Stomach smooth muscle (tissue), 2 donors: ENCODE results near the gene VTI1A.

Experiments used
- H3K27ac ChIP-seq: one replicate; pipeline ENCODE4 v1.7.0; 2013; ENCODE audit warnings: mild to moderate bottlenecking, low read length, inconsistent platforms
- H3K27me3 ChIP-seq, 2 donors: one replicate each; pipeline ENCODE4 v1.7.0; 2013; ENCODE audit warnings: low read length in 2 of 2; ENCODE audit not compliant: insufficient read depth in 2 of 2, control insufficient read depth in 1 of 2
- H3K36me3 ChIP-seq, 2 donors: one replicate each; pipeline ENCODE4 v1.7.0; 2013; ENCODE audit warnings: low read length in 2 of 2; ENCODE audit not compliant: control insufficient read depth in 2 of 2, insufficient read depth in 2 of 2
- H3K4me1 ChIP-seq: one replicate; pipeline ENCODE4 v1.7.0; 2013; ENCODE audit warnings: low read length; ENCODE audit not compliant: control insufficient read depth, insufficient read depth
- H3K4me3 ChIP-seq, 2 donors: one replicate each; pipeline ENCODE4 v1.7.0; 2013; ENCODE audit warnings: low read length in 2 of 2
- H3K9ac ChIP-seq, 2 donors: one replicate each; pipeline ENCODE4 v1.7.0; 2013; ENCODE audit warnings: low read length in 2 of 2, mild to moderate bottlenecking in 1 of 2
- H3K9me3 ChIP-seq, 2 donors: one replicate each; pipeline ENCODE4 v1.7.0; 2013; ENCODE audit warnings: low read length in 2 of 2; ENCODE audit not compliant: control insufficient read depth in 2 of 2
- donor health status: healthy.
- donor health status: Pancreatic carcinoma.

The VTI1A gene

DNA sequence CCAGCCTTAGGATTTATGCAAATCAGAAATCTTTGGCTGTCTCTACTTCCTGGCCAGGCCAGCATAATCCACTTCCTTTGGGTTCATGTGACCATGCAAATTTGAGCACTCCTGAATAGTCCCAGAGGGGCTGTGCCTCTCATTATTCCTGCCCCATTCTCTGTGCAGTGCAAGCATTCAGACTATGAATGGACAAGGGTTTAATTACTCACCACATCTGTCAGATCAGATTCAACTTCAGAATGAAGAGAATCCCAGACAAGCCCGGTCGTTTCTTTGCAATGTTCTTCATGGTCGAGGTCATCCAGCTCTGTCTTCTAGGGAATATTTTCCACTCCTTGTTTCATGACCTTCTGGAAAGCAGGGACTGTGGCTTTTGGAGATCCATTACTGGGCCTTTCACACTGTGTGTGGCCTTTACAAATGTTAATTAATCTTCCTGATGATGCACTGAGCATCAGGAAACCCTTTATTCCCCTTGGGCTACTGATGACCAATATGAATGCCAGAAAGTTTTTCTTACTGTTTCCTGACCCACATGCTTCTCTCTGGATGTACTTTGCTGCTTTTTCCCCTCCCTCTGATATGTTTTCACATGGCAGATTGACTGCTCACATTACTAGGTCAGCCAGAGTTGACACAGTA lies 285.4 kb downstream of the VTI1A start:
- peaks cover 5% of the 10 kb centered on the region for H3K4me1 ChIP-seq
- H3K9me3 ChIP-seq: no peaks in the 10 kb centered on the region
- no peak overlapping the region for H3K27ac ChIP-seq
- no peaks in the 10 kb centered on the region for H3K27me3 ChIP-seq
- H3K4me3 ChIP-seq: no peak overlapping the region
- H3K9ac ChIP-seq: no peak overlapping the region
- H3K36me3 ChIP-seq: no peaks in the 10 kb centered on the region

DNA sequence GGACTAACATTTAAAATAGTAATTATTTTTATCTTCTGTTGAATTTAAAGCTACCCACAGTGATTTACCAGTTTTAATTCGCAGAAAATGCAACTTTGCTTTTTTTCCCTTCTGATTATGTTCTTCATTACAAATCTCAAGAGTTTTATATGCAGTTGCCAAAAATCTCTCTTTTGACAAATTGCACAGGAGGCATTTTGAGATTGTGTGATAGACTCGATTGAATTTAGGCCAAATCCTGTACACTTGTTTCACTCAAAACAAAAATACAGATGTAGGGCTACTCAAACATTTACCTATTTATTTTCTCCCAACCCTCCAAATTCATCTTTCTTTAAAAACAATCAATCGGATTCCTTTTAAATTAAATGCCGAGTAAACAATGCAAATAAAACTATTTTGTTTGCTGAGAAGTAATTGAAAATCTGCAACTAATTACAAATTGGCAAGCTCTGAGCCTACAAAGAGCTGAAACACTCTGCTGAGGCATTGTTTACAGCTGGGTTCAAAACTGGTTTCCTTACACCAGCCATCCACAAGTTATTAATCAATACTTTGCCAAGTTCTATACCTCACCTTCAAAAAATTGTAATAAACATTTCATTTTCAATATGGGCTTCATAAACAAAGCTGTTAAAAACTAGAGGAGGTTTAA lies 288.2 kb downstream of the VTI1A start:
- Histone ChIP-seq H3K27me3 (no peaks in the 10 kb centered on the region), H3K36me3 (no peaks in the 10 kb centered on the region), H3K27ac (no peak overlapping the region), H3K4me3 (no peak overlapping the region), H3K4me1 (peaks cover 15% of the 10 kb centered on the region), H3K9me3 (no peaks in the 10 kb centered on the region), H3K9ac (no peak overlapping the region)

DNA sequence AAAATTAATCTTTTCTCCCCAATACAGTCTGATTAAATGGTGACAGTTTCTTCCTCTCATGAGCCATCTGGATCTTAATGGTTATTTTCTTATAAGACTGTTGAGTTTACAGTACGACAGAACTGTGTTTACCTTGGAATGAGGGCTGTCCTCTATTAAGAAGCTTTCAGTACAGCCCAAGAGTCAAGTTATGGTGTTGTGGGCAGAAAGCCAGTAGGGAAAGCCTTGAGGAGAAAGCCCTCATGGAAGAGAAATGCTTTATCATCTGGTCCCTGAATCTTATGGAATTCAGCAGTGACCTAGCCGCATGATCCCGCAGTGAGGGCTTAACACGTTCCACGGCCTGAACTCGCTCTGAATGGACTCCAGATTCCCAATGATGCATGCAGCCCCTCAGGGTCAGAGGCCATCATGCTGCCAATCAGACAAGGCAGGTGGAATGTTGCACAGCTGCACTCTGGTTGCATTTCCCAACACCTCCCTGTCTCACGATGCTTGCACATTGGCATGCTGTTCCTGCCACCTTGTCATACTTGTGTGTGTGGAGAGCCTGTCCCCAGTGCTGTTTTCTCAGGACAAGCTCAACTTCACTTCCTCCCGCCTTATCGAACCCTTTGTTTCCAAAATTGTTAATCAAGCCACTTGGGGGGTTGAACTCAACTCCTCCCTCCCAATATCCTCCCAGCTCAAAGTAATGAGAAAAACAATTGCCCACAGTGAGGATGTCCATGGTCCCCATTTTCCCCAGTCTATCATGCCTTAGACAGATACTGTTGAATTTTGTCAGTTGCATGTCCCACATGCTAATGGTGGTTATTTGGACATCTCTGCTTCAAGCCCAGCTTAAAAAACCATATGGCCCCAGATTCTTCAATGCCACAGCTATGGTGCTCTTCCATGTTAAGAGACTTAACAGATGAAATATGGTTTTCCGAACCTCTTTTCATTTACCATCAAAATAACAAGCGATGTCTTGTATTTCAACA lies 291.9 kb downstream of the VTI1A start:
- H3K27ac ChIP-seq: no peak overlapping the region
- H3K9ac ChIP-seq: no peak overlapping the region
- H3K27me3 ChIP-seq: no peaks in the 10 kb centered on the region
- no peak overlapping the region for H3K4me3 ChIP-seq
- no peaks in the 10 kb centered on the region for H3K9me3 ChIP-seq
- H3K4me1 ChIP-seq: peaks cover 10% of the 10 kb centered on the region
- no peaks in the 10 kb centered on the region for H3K36me3 ChIP-seq

DNA sequence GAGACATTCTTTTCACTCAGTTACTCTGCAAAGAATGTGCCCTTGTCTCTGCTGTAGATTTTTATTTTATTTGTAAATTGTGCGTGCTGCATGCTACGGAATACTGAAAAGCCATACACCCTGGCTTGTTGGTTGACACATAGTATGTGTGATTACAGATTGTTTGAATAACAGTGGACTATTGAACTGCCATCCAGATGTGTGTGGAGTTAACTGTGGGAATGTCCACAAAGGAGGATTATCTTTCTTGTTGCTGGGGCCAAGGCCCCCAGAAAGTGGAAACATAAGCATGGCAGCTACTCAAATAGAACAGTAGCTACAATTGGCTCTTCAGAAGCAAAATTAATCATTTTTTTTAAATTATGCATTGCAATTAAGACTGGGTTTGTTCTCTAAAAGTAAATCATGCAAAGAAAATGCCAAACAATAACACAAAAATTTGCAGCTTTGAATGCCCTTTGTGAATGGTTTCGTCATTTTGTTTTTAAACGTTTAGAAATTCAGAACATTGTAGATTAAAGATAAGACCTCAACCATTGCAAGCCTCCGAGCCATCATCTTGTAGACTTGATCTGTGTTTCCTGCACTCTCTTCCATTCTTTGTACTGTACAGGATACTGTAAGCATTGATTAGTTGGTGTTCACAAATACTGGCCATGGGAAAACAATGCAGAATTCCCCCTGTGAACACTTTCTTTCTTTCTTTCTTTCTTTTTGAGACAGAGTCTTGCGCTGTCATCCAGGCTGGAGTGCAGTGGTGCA lies 292.8 kb downstream of the VTI1A start:
- H3K27ac ChIP-seq: no peak overlapping the region
- no peak overlapping the region for H3K4me3 ChIP-seq
- peaks cover 10% of the 10 kb centered on the region for H3K4me1 ChIP-seq

DNA sequence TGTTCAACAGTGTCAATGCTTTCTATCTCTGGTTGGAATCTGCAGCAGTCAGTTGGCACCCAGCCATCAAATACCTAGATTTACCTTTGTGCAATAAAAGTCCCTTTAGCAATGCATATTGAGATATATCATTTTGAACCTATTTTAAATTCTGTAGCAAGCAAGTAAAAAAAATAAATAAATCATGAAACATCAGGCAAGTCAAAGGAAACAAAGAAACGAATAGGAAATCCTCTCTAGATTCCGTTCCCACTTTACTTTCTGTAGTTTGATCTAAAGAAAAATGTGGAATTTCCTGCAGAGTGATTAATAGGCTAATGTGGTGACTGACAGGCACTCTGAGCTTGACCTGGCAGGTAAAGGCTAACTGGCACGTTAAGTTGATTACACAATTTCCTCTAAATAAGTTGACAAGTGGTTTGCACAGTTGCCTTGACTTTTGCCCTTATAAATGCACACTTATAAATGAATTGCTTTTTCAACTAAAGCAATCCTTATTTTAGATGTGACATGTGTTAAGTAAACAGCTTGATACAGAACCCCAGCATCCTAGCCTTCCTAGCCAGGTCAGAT lies 294.9 kb downstream of the VTI1A start:
- H3K27ac ChIP-seq: no peak overlapping the region
- H3K9me3 ChIP-seq: no peaks in the 10 kb centered on the region
- H3K4me3 ChIP-seq: no peak overlapping the region
- no peak overlapping the region for H3K9ac ChIP-seq
- peaks cover 0 to 2% of the 10 kb centered on the region in 2 donors for H3K36me3 ChIP-seq
- H3K4me1 ChIP-seq: peaks cover 10% of the 10 kb centered on the region
- H3K27me3 ChIP-seq: no peaks in the 10 kb centered on the region

More for the DNA sequence above, 292.8 kb downstream of the VTI1A start:
- Histone ChIP-seq H3K9me3 (no peaks in the 10 kb centered on the region), H3K9ac (no peak overlapping the region), H3K36me3 (no peaks in the 10 kb centered on the region), H3K27me3 (no peaks in the 10 kb centered on the region)

DNA sequence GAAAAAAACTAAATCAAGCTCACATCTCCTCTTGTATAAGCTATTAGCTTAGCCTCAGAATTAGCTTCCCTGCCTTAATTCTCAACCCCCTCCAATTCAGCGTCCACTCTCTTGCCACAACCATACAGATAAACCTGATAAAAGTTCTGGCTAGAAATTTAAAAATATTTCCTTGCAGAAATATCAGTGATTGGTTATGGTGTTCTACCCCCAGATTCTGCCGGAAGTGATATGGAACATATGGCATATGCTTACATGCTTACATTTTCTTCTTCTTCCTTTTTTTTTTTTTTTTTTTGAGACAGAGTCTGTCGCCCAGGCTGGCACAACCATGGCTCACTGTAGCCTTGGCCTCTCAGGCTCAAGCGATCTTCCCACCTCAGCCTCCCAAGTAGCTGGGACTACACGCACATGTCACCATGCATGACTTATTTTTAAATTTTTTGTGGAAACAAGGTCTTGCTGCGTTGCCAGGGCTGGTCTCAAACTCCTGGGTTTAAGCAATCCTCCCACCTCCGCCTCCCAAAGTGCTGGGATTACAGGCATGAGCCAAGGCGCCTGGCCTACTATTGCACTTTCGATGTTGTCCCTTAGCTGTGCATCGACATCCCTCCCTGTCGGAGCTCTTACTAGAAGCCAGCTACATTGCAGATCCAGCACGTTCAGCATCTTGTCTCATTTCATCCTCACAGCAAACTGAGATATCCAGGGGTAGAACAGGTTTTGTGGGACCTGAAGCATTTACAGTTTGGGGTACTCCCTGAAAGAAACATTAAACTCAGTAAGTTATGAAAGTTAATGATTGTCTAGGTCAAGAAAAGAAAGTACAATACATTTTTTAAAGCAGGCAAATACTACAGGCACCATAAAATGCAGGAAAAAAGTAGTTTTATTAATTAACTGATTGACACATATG lies 297.4 kb downstream of the VTI1A start:
- Histone ChIP-seq H3K27me3 (no peaks in the 10 kb centered on the region), H3K4me1 (no peaks in the 10 kb centered on the region), H3K9ac (no peak overlapping the region), H3K27ac (no peak overlapping the region), H3K36me3 (peaks cover 0 to 2% of the 10 kb centered on the region in 2 donors), H3K9me3 (no peaks in the 10 kb centered on the region), H3K4me3 (no peak overlapping the region)

DNA sequence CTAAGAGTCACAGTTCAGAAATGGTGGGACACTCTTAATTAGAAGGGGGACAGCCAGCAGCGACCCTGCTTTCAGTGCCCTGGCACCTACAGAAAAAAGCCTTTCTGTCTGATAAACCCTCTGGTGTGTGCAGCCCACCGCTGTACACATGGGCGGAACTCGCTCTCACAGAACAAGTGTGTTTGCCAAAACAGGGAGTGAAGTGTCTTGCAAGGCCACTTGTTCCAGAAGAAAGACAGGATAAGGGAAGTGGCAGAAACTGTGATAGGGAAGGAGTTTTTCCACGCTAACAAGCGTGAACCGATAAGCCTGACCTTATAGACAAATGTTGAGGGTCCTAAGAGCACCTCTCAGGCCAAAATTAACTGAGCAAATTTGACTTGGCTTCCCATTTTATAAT lies 299.3 kb downstream of the VTI1A start:
- H3K4me1 ChIP-seq: no peaks in the 10 kb centered on the region
- H3K27me3 ChIP-seq: no peaks in the 10 kb centered on the region
- peaks cover 0 to 2% of the 10 kb centered on the region in 2 donors for H3K36me3 ChIP-seq
- no peaks in the 10 kb centered on the region for H3K9me3 ChIP-seq
- H3K4me3 ChIP-seq: no peak overlapping the region
- H3K9ac ChIP-seq: no peak overlapping the region
- H3K27ac ChIP-seq: no peak overlapping the region

DNA sequence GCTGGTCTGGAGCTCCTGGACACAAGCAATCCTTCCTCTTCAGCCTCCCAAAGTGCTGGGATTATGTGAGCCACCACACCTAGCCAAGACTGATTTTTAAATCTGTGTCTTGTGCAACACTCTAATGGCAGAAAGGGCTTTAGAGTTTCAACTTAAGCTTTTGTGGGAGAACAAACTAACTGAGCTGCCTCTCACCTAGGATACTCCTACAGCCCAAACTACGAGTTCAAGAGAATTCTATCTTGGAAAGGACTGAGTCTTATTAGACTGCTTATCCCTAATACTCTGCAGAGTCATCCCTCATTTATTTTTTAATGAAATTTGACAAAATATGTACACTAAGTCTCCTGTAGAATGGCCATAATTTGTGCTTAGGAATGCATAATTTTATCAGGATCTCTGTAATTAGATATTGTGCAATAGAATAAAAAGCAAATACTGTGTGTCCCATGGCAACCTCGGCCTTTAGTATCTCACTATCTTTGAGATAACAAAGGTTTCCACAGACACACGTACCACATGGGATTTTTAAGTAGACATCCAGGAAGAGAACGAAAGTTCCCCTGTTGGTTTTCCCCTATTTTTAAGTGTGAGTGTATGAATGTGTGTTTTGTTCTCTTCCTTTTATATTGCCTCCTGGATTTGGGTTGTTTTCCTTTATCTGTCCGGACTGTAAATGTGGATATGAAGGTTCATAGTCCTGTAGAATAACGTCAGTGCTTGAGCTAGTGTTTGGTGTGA lies 303.6 kb downstream of the VTI1A start:
- Histone ChIP-seq H3K4me3 (no peak overlapping the region), H3K36me3 (no peaks in the 10 kb centered on the region), H3K9ac (no peak overlapping the region), H3K27ac (no peak overlapping the region), H3K4me1 (no peaks in the 10 kb centered on the region), H3K27me3 (no peaks in the 10 kb centered on the region), H3K9me3 (no peaks in the 10 kb centered on the region)

DNA sequence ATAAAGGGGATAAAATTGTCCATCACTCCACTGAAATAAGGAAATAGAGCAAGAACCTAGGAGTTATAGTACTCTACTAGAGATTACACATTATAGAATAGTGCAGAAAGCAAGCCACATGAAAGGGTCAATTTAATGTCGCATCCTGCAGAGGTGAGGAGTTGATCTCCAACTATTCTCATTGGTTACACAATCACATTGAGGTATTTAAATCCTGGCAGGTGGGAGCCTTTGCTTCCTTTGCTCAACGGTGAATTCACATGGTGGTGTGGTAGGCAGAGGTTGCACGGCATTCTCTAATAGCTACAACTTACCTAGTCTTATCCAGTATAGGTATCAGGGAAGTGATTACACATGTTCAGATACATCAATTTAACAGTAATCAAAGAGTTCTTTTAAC lies 304.6 kb downstream of the VTI1A start:
- no peak overlapping the region for H3K27ac ChIP-seq
- H3K27me3 ChIP-seq: no peaks in the 10 kb centered on the region

More for the DNA sequence above, 304.6 kb downstream of the VTI1A start:
- no peaks in the 10 kb centered on the region for H3K4me1 ChIP-seq
- no peaks in the 10 kb centered on the region for H3K9me3 ChIP-seq
- H3K4me3 ChIP-seq: no peak overlapping the region
- no peaks in the 10 kb centered on the region for H3K36me3 ChIP-seq
- no peak overlapping the region for H3K9ac ChIP-seq
